Stimulated activated naive CD8-positive, alpha-beta T cell treated with anti-CD3 and anti-CD28 coated beads, Interleukin-15, amount 100 ng/mL, for 72 hours (primary cell): ENCODE data around the gene COL5A3.
"Not testable (repeated sequence)": the region's sequence is repeated elsewhere in the genome, so short reads cannot be mapped to it uniquely, and the experiment has no call there.

Experiments used
- ATAC-seq: fragments of 150-1000 bp; cut with Tn5 transposase; 2 replicates; pipeline ENCODE4 v1.10.0; 2021; ENCODE audit warnings: mild to moderate bottlenecking, moderate library complexity
- DNase-seq, 2 donors: peaks; one replicate each; pipeline ENCODE4 v3.0.0; 2021 to 2022
- H3K27ac Mint-ChIP-seq, 2 donors: one replicate each; pipeline ENCODE4 v1.8.0; 2022; ENCODE audit warnings: mild to moderate bottlenecking in 2 of 2, mixed read lengths in 2 of 2, moderate library complexity in 2 of 2
- H3K27me3 Mint-ChIP-seq: one replicate; pipeline ENCODE4 v1.8.0; 2022; ENCODE audit warnings: mixed read lengths
- H3K4me1 Mint-ChIP-seq: one replicate; pipeline ENCODE4 v1.8.0; 2022; ENCODE audit warnings: mild to moderate bottlenecking, mixed read lengths
- H3K4me3 Mint-ChIP-seq, 2 donors: one replicate each; pipeline ENCODE4 v1.8.0; 2022; ENCODE audit warnings: mild to moderate bottlenecking in 2 of 2, mixed read lengths in 2 of 2, moderate library complexity in 1 of 2
- H3K9me3 Mint-ChIP-seq, 2 donors: one replicate each; pipeline ENCODE4 v1.8.0; 2022; ENCODE audit warnings: mixed read lengths in 2 of 2

COL5A3 gene

DNA sequence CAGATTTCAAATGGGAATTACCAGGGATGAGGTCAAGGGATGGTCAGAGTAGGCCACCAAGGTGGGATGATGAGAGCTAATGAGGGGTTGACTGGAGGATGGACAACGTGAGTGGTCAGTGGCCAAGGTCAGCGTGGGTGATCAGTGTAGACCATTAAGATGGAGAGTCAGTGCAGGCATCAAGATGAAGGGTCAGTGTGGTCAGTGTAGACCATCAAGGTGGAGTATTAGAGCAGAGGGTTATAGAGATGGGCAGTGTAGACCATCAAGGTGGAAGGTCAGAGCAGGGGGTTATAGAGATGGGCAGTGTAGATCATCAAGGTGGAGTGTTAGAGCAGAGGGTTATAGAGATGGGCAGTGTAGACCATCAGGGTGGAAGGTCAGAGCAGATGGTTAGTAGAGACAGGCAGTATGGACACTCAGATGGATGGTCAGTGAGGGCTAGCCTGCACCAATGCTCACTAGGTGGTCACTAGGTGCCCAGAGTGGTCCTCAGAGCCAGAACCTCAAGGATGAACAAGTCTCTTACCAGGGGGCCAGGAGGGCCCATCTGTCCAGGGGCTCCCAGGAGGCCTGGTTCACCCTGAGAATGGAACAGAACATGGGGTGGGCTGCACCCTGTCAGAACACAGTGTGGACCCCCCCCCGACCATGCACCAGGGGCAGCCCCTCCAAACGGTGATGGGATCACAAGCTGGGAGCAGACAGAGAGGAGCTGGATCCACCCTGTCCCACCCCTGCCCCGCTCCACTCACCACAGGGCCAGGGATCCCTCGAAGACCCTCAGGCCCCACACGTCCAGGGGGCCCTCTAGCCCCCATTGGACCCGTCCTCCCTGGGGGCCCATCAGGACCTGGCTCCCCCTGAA lies 41.2 kb downstream of the COL5A3 start:
- Mint-ChIP-seq H3K27me3 (peaks cover 41% of the 10 kb centered on the region), H3K27ac (no peak overlapping the region), H3K4me1 (peaks cover 6% of the 10 kb centered on the region), H3K9me3 (peaks cover 5 to 6% of the 10 kb centered on the region in 2 donors), H3K4me3 (no peak overlapping the region)
- ATAC-seq: peak; percentile 27
- no peak for DNase-seq

DNA sequence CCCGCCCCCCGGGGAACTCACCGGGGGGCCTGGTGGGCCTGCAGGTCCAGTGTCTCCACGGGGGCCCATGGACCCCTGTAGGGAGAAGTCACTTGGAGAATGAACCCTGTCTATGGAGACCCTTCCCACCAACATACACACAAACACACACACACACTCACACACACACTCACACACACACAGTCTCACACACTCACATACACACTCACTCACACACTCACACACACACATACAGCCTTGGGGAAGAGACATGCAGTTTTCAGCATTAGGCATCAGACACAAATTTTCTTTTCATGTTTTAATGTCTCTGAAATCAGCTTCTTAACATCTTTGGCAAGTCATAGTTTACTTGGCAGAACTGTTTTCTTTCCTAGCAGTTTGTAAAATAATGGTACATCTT lies 43.0 kb downstream of the COL5A3 start:
- H3K4me1 Mint-ChIP-seq: peaks cover 6% of the 10 kb centered on the region
- no peak for ATAC-seq
- no peak for DNase-seq
- H3K9me3 Mint-ChIP-seq: peaks cover 3 to 5% of the 10 kb centered on the region in 2 donors
- peaks cover 41% of the 10 kb centered on the region for H3K27me3 Mint-ChIP-seq
- H3K27ac Mint-ChIP-seq: no peak overlapping the region
- no peak overlapping the region for H3K4me3 Mint-ChIP-seq

DNA sequence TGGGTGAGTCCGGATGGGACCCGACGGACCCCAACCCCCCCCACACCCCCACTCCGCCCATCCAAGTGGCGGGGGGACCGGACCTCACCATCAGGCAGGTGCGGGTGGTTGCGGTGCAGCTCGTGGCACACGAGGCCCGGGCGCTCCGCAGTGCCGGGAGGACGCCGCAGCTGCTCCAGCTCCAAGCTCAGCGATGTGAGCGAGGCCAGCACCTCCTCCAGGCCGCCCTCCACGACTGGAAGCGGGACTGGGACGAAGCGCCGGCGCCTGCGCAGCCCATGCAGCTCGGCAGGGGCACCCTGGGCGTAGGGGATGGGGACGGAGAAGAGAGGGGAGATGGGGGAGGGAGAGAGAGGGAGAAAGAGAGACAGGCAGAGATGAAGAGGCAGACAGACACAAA lies 43.9 kb downstream of the COL5A3 start:
- H3K9me3 Mint-ChIP-seq: no peaks in the 10 kb centered on the region
- no peak overlapping the region for H3K27ac Mint-ChIP-seq
- peak overlapping the region in 1 of 2 donors; percentile 6 for H3K4me3 Mint-ChIP-seq

DNA sequence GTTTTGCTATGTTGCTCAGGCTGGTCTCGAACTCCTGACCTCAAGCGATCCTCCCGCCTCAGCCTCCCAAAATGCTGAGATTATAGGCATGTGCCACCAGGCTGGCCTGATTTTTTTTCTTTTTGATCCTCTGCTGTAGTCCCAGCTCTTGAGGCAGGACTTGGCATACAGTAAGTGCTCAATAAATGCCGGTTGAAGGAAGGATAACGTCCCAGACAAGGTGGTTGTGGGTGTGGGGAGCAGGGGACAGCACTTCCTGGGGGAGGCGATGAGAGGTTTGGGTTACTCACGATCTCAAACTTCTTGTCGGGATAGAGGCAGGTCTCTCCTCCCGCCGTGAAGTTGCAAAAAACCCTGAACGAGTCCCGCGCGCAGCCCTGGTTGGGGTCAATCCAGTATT lies 44.3 kb downstream of the COL5A3 start:
- DNase-seq (no peak), ATAC-seq (no peak)
- H3K4me3 Mint-ChIP-seq: no peak overlapping the region
- H3K9me3 Mint-ChIP-seq: no peaks in the 10 kb centered on the region
- peaks cover 6% of the 10 kb centered on the region for H3K4me1 Mint-ChIP-seq
- H3K27ac Mint-ChIP-seq: no peak overlapping the region
- peaks cover 44% of the 10 kb centered on the region for H3K27me3 Mint-ChIP-seq

More for the DNA sequence above, 43.9 kb downstream of the COL5A3 start:
- H3K27me3 Mint-ChIP-seq: peaks cover 41% of the 10 kb centered on the region
- H3K4me1 Mint-ChIP-seq: peaks cover 6% of the 10 kb centered on the region
- ATAC-seq (peak; percentile 9), DNase-seq (no peak)

DNA sequence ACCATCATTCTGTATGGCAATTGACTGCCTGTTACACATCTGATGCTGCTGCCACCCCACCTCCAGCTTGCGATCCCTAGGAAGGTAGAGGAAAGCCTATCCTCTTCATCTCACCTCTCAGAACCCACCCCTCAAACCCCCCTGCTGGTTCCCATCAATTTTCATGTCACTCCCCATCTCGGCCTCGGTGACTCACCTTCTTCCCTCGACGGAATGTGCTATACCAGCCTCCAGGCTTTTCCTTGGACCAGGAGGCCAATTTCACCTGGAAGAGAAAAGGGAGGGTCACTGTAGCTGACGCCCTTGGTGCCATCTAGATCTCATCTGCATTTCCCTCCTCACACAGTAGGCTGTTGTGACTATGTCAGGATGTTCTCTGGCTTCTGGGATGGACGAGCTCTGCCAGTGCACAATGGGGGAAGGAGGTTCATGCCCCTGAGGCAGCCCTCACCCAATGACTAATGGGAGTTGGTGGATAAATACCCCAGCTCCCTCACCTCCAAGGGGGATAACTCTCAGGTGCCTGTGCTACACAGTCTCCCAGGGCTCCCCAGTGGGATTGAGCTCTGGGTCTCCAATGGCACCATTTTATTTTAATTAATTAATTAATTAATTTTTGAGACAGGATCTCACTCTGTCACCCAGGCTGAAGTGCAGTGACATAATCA lies 47.5 kb downstream of the COL5A3 start:
- Mint-ChIP-seq H3K4me3 (no peak overlapping the region), H3K9me3 (no peaks in the 10 kb centered on the region), H3K27ac (no peak overlapping the region), H3K4me1 (peaks cover 6% of the 10 kb centered on the region), H3K27me3 (peaks cover 54% of the 10 kb centered on the region)
- DNase-seq (no peak), ATAC-seq (no peak)

DNA sequence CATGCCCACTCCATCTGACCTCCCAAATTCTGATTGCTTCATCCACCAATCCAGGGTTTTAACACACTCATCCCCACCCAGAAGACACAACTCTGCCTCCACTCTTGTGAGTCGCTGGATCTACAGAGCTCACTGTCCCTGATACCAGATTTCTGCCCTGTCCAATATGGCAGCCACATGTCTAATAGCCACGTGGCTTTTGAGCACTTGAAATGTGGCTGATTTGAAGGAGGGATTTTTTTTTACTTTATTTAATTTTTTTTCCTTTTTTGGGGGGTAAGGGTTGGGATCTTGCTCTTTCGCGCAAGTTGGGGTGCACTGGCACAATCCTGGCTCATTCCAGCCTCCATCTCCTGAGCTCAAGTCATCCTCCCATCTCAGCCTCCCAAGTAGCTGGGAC lies 49.2 kb downstream of the COL5A3 start:
- ATAC-seq: no peak
- peaks cover 38% of the 10 kb centered on the region for H3K27me3 Mint-ChIP-seq
- H3K4me1 Mint-ChIP-seq: no peaks in the 10 kb centered on the region
- no peak for DNase-seq
- no peaks in the 10 kb centered on the region for H3K9me3 Mint-ChIP-seq
- H3K27ac Mint-ChIP-seq: no peak overlapping the region
- no peak overlapping the region for H3K4me3 Mint-ChIP-seq

DNA sequence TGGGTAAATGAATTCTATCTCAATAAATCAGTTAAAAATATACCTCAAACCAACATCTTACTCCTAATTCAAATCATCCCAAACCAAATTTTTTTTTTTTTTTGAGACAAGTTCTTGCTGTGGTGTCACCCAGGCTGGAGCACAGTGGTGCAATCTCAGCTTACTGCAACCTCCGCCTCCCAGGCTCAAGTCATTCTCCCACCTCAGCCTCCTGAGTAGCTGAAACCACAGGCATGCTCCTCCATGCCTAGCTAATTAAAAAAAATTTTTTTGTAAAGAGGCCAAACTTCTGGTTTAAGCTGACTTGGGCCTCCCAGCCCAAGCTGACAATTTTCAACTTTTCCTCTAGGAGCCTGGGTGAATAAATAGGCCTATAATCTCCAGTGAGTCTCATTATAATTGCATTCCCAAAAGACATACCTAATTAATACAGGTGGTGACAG lies 51.9 kb downstream of the COL5A3 start:
- ATAC-seq (no peak), DNase-seq (no peak)
- Mint-ChIP-seq H3K4me1 (no peaks in the 10 kb centered on the region), H3K27ac (no peak overlapping the region), H3K9me3 (no peaks in the 10 kb centered on the region), H3K27me3 (peaks cover 29% of the 10 kb centered on the region), H3K4me3 (no peak overlapping the region)

DNA sequence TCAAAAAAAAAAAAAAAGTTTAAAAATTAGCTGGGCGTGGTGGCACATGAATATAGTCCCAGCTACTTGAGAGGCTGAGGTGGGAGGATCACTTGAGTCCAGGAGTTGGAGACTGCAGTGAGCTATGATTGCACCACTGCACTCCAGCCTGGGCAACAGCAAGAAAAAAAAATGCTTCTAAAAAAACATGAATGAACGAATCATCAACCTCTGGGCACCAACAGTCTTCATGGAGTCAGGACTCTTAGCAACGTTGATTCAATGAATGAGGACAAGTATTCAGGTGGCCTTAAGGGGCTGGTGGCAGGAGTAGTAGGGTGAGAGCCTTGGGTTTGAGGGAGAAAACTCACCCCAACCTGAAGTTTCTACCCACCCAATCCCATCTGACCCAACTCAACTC lies 53.3 kb downstream of the COL5A3 start:
- Mint-ChIP-seq H3K4me3 (no peak overlapping the region), H3K9me3 (no peaks in the 10 kb centered on the region), H3K4me1 (no peaks in the 10 kb centered on the region), H3K27me3 (peaks cover 29% of the 10 kb centered on the region), H3K27ac (no peak overlapping the region)
- DNase-seq: no peak
- ATAC-seq: no peak

DNA sequence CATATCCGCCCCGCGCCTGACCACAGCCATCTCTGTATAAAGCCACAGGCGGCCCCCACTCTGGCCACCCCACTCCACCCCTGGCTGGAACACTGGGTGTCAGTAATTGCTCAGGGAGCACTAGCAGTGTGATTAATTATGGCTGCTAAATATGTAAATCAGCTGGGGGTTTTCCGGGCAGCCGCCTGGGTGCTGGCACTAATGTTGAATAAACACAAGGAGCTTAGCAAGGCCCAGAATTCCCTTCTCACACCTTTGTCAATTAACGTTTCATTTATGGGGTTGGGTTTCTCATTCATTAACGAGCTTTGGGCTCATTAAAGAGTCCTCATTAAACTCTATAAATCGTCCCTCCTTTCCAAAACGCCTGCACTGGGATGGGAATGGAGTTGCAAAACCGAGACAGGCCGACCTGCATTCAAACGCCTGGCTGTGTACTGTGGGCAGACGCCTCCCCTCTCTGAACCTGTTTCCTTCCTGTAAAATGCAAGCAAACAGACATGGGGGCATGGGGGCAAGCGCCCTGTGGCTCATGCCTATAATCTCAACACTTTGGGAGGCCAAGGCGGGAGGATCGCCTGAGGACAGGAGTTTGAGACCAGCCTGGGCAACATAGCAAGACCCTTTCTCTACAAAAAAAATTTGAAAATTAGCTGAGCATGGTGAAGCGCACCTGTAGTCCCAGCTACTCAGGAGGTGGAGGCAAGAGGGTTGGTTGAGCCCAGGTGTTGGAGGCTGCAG lies 56.3 kb downstream of the COL5A3 start:
- Mint-ChIP-seq H3K4me3 (no peak overlapping the region), H3K4me1 (no peaks in the 10 kb centered on the region), H3K27ac (no peak overlapping the region), H3K27me3 (peaks cover 8% of the 10 kb centered on the region), H3K9me3 (no peaks in the 10 kb centered on the region)
- DNase-seq: no peak
- no peak for ATAC-seq

DNA sequence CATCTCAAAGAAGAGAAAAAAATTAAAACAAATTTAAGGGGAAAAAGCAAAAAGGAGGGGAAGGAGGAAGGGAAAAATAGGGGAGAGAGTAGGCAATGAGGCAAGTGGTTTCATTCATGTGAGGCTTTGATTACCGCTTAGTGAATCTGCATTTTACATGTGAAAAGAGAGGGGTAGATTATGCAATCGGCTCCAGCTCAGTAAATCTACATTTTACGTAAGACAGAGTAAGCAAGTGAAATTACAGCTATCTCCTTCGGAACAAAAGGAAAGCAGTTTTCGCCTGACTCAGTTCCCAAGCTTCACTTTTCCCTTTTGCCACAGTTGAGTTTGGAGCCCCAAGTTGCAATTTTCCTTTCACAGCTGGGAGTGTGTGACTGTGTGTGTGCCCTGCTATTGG lies 58.0 kb downstream of the COL5A3 start:
- H3K9me3 Mint-ChIP-seq: no peaks in the 10 kb centered on the region

DNA sequence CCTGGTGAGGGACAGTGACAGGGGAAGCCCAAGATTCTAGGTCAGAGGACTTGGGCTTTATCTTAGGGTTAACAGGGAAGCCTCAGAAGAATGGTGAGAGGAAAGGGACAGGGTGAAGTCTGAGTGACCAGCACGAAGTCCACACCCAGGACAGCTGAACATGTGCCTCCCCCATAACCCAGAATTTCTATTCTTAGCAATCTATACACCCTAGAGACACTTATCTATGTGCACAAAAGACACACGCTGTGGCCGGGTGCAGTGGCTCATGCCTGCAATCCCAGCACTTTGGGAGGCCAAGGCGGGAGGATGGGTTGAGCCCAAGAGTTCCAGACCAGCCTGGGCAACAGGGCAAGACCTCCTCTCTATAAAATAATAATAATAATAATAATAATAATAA lies 62.9 kb downstream of the COL5A3 start:
- H3K4me3 Mint-ChIP-seq: no peak overlapping the region
- no peak for DNase-seq
- no peaks in the 10 kb centered on the region for H3K4me1 Mint-ChIP-seq
- H3K27ac Mint-ChIP-seq: no peak overlapping the region
- H3K27me3 Mint-ChIP-seq: peaks cover 23% of the 10 kb centered on the region
- H3K9me3 Mint-ChIP-seq: peaks cover 0 to 4% of the 10 kb centered on the region in 2 donors
- ATAC-seq: no peak

More for the DNA sequence above, 58.0 kb downstream of the COL5A3 start:
- Mint-ChIP-seq H3K27ac (no peak overlapping the region), H3K4me1 (no peaks in the 10 kb centered on the region), H3K4me3 (no peak overlapping the region), H3K27me3 (no peaks in the 10 kb centered on the region)
- ATAC-seq (no peak), DNase-seq (no peak)

DNA sequence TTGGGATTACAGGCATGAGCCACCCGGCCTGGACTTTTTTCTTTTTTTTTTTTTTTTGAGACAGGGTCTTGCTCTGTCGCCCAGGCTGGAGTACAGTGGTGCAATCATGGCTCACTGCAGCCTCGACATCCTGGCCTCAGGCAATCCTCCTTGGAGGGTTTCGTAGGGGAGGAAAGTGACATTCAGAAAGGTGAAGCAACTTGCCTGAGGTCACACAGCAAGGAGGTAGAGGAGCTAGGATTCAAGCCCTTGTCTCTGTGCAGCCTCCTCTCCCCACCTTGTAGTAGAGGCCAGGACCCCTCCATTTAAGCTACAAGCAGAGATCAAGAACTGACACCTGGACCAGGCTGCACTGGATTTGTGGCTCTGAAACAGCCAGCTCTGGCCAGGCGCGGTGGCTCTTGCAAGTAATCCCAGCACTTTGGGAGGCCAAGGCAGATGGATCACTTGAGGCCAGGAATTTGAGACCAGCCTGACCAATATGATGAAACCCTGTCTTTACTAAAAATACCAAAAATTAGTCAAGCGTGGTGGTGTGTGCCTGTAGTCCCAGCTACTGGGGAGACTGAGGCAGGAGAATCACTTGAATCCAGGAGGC lies 63.7 kb downstream of the COL5A3 start:
- DNase-seq, H3K4me3 Mint-ChIP-seq, H3K27ac Mint-ChIP-seq, H3K4me1 Mint-ChIP-seq, ATAC-seq: not testable (repeated sequence)
- peaks cover 4 to 12% of the 10 kb centered on the region in 2 donors for H3K9me3 Mint-ChIP-seq
- peaks cover 32% of the 10 kb centered on the region for H3K27me3 Mint-ChIP-seq

DNA sequence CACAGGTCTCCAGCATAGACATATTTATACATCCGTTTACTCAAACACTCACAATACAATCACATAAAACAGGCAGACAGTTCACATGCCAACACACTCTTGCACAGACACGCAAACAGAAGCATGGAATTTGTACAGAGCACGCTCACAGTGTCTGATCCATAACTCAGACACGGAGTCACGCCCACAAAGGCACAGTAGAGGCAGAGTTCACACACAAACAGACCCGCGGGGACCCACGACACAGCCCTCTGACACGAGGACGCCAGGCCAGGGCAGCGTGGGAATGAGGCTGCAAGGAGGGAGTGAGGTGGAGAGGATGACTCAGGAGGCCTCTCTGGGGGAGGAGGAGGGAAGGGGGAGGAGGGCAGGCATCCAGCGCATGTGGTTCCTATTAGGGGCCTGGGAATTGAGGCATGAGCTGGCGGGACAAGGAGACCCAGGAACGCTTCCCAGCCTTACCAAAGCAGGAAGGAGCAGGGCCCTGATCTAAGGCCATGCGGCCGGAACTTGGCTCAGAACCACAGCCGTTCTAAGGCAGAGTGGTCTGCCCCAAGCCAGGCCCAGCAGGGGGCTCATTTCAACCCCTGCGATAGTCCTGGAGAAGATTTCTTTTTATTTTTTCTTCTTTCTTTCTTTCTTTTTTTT lies 64.9 kb downstream of the COL5A3 start:
- no peak overlapping the region for H3K4me3 Mint-ChIP-seq
- H3K9me3 Mint-ChIP-seq: peaks cover 7 to 22% of the 10 kb centered on the region in 2 donors
- H3K4me1 Mint-ChIP-seq: no peaks in the 10 kb centered on the region
- H3K27me3 Mint-ChIP-seq: peaks cover 33% of the 10 kb centered on the region
- no peak for DNase-seq
- no peak for ATAC-seq
- H3K27ac Mint-ChIP-seq: no peak overlapping the region

DNA sequence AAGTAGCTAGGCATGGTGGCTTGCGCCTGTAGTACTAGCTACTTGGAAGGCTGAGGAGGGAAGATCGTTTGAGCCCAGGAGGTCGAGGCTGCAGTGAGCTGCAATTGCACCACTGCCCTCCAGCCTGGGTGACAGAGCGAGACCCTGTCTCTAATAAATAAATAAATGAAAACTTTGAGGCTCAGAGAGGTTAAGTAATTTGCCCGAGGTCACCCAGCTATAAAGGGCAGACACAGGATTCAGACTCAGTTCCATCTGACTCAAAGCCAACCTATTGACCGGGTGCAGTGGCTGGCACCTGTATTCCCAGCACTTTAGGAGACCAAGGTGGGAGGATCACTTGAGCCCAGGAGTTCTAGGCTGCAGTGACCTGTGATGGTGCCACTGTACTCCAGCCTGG lies 66.6 kb downstream of the COL5A3 start:
- no peak overlapping the region for H3K27ac Mint-ChIP-seq
- peaks cover 7 to 22% of the 10 kb centered on the region in 2 donors for H3K9me3 Mint-ChIP-seq
- ATAC-seq: no peak
- DNase-seq: no peak
- H3K27me3 Mint-ChIP-seq: peaks cover 33% of the 10 kb centered on the region
- no peaks in the 10 kb centered on the region for H3K4me1 Mint-ChIP-seq
- H3K4me3 Mint-ChIP-seq: no peak overlapping the region

DNA sequence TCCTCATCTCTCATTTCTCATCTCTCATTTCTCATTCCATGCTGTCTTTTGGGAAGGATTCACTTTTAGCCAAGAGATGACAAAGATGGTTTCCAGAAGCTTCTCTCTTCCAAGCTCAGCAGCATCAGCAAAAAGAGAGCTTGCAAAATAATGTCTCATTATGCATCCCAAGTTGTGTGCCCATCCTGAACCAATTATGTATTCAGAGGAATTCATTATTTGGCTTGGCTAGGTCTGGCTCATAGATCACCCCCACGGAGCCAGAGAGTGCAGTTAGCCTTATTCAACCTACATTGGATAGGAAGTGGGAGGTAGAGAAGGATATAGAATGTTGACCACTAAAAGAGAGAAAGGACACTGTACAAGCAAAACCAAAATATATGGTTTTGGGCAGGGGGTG lies 68.6 kb downstream of the COL5A3 start:
- no peak overlapping the region for H3K4me3 Mint-ChIP-seq

More for the DNA sequence above, 68.6 kb downstream of the COL5A3 start:
- H3K9me3 Mint-ChIP-seq: peaks cover 7 to 22% of the 10 kb centered on the region in 2 donors
- H3K4me1 Mint-ChIP-seq: peaks cover 7% of the 10 kb centered on the region
- ATAC-seq (no peak), DNase-seq (no peak)
- H3K27me3 Mint-ChIP-seq: peaks cover 46% of the 10 kb centered on the region
- no peak overlapping the region for H3K27ac Mint-ChIP-seq
